DND-41 (cell line): Measurements from ENCODE around the gene PAK3.

ENCODE experiments used
- ATAC-seq: fragments of 200-7000 bp; cut with Tn5 transposase; 3 replicates; pipeline ENCODE4 v1.9.1; 2021; ENCODE audit warnings: low read depth; ENCODE audit not compliant: insufficient read depth
- DNase-seq: peaks from one replicate; pipeline ENCODE4 v3.0.0-alpha.2; 2020
- H2AFZ ChIP-seq: 2 replicates; pipeline ENCODE4 v1.6.0; 2012; ENCODE audit warnings: low read depth, low read length
- H3K27ac ChIP-seq: 2 replicates; pipeline ENCODE4 v1.5.1; 2012; ENCODE audit warnings: low read length, inconsistent platforms
- H3K27me3 ChIP-seq: fragments of 200-600 bp; sonication (generic); 2 replicates; pipeline ENCODE4 v1.6.0; 2012; ENCODE audit warnings: low read length, mild to moderate bottlenecking, inconsistent platforms; ENCODE audit not compliant: insufficient read depth, poor library complexity
- H3K36me3 ChIP-seq: 2 replicates; pipeline ENCODE4 v1.5.1; 2012; ENCODE audit warnings: low read length, inconsistent platforms; ENCODE audit not compliant: insufficient read depth
- H3K4me1 ChIP-seq: 2 replicates; pipeline ENCODE4 v1.5.1; 2012; ENCODE audit warnings: mild to moderate bottlenecking, low read length; ENCODE audit not compliant: insufficient read depth
- H3K4me2 ChIP-seq: 2 replicates; pipeline ENCODE4 v1.6.0; 2012; ENCODE audit warnings: mild to moderate bottlenecking, moderate library complexity, low read length, inconsistent platforms; ENCODE audit not compliant: insufficient read depth
- H3K4me3 ChIP-seq, 2 experiments: fragments of 200-600 bp in 1 of 2; shearing (Covaris generic) in 1 of 2; 2 replicates each; pipeline ENCODE4 v1.5.1; 2012 to 2016; ENCODE audit warnings: inconsistent platforms in 2 of 2, low read length in 2 of 2, mild to moderate bottlenecking in 2 of 2, low read depth in 1 of 2, moderate library complexity in 1 of 2
- H3K79me2 ChIP-seq: 2 replicates; pipeline ENCODE4 v1.6.0; 2012; ENCODE audit warnings: low read length, inconsistent platforms; ENCODE audit not compliant: insufficient read depth
- H3K9ac ChIP-seq: 2 replicates; pipeline ENCODE4 v1.6.0; 2012; ENCODE audit warnings: low read depth, mild to moderate bottlenecking, inconsistent platforms, low read length, moderate library complexity
- H3K9me3 ChIP-seq: 2 replicates; pipeline ENCODE4 v1.5.1; 2012; ENCODE audit warnings: low read length, moderate library complexity, mild to moderate bottlenecking, inconsistent platforms; ENCODE audit not compliant: insufficient read depth, severe bottlenecking
- H4K20me1 ChIP-seq: 2 replicates; pipeline ENCODE4 v1.6.0; 2012; ENCODE audit warnings: low read length; ENCODE audit not compliant: insufficient read depth
- CTCF ChIP-seq: IDR thresholded peaks from 2 replicates; pipeline ENCODE4 v1.5.1; 2012; ENCODE audit warnings: borderline replicate concordance, low read length, moderate library complexity, mild to moderate bottlenecking; ENCODE audit not compliant: poor library complexity, severe bottlenecking; ENCODE audit errors: extremely low read depth
- EZH2 ChIP-seq: IDR thresholded peaks from 3 replicates; pipeline ENCODE4 v1.6.1; 2012; ENCODE audit warnings: borderline replicate concordance, low read depth, mild to moderate bottlenecking, moderate library complexity, low read length, inconsistent platforms; ENCODE audit not compliant: severe bottlenecking

PAK3 gene

DNA sequence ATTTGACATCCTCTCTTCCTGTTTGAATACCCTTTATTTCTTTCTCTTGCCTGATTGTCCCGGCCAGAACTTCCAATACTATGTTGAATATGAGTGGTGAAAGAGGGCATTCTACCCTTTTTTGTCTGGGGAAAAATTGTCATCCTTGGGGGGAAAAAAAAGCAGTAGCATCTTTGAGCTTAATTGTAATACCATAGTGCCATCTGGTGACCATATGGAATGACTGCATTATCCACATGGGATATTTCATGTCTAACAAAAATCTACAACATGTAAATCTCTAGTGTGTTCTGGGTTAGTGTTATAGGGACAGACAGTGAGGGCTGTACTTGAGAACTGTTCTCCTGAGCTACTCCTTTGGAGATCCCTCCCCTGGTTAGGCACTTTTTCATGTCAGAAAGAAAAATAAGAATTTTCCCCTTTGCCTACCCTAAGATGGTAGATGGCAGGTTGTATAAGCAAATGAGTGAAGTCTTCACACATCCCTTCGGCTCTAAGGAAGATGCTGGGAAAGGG, 148.3 kb downstream of the PAK3 start:
- Histone ChIP-seq H3K4me3 (no peak overlapping the region), H3K9me3 (no peaks in the 10 kb centered on the region), H2AFZ (no peak overlapping the region), H3K27me3 (no peaks in the 10 kb centered on the region), H3K4me2 (no peak overlapping the region), H3K9ac (no peak overlapping the region), H3K4me1 (no peaks in the 10 kb centered on the region), H4K20me1 (no peaks in the 10 kb centered on the region), H3K27ac (no peak overlapping the region), H3K79me2 (no peaks in the 10 kb centered on the region), H3K36me3 (no peaks in the 10 kb centered on the region)
- no peak for TF ChIP-seq EZH2
- peak; percentile 64 for TF ChIP-seq CTCF
- DNase-seq (no peak), ATAC-seq (no peak; the same call in 2 of the 3 replicates)

DNA sequence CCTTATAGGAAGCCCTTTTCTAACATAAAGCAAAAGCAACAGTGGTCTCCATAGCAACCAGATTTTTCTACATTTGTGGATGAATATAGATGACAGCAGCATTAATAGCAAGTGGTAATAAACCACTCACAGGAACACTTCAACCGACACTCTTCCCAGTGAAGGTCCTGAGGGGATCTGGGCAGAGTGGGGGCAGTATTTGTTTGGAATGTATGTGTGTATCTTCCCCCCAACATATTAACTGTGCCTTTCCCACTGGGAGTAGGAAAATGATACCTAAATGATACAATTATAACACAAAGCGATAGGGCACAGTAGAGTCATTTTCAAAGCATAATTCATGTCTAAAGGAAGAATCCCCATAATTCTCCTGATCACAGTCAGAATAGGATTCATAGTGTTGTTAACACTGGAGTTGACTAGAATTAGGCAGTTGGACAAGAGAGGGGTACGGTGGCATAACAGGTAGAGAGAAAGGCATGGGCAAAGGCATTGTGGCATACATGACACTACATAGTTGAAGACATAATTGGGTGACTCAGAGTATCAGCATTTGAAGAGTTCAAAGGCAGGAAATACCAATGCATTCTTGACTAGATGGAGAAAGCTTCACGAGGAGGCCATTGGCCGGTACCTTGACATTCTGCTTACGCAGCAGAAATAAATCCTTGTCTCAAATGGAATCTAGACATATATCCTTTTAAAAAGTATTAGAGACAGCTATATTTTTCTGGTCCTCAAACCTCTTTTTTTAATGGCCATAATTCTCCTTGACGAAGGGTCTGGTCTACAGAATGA, 159.1 kb downstream of the PAK3 start:
- H3K9ac ChIP-seq: no peak overlapping the region
- DNase-seq (no peak), ATAC-seq (no peak)
- no peak overlapping the region for H3K4me2 ChIP-seq
- H3K79me2 ChIP-seq: no peaks in the 10 kb centered on the region
- no peaks in the 10 kb centered on the region for H4K20me1 ChIP-seq
- TF ChIP-seq EZH2 (no peak), CTCF (no peak)
- H3K9me3 ChIP-seq: no peaks in the 10 kb centered on the region
- H3K27me3 ChIP-seq: no peaks in the 10 kb centered on the region
- no peak overlapping the region for H3K4me3 ChIP-seq
- no peak overlapping the region for H3K27ac ChIP-seq
- no peaks in the 10 kb centered on the region for H3K36me3 ChIP-seq
- no peak overlapping the region for H2AFZ ChIP-seq
- H3K4me1 ChIP-seq: no peaks in the 10 kb centered on the region

DNA sequence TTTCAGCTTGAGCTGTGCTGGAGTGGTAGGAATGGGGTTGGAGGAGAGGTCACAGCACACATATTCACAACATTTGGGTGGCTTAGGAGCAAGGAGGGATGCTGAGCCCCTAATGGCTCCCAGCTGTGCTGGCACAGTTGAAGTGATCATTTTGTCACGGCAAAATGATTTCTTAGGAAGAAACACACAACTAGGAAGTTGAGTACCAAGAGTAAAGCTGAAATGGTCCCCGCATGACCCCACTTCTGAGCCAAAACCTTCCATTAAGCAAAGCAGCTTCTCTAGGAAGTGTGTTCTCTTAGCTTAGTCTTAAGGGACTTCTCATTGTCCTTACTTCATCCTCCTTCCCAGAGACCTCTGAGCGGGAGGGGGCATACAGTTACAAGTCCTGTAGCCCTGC, 161.7 kb downstream of the PAK3 start:
- H2AFZ ChIP-seq: no peak overlapping the region
- no peaks in the 10 kb centered on the region for H3K79me2 ChIP-seq
- DNase-seq: no peak

More for the DNA sequence above, 161.7 kb downstream of the PAK3 start:
- Histone ChIP-seq H3K4me3 (no peak overlapping the region), H3K4me1 (no peaks in the 10 kb centered on the region), H4K20me1 (no peaks in the 10 kb centered on the region), H3K27me3 (no peaks in the 10 kb centered on the region), H3K9ac (no peak overlapping the region), H3K27ac (no peak overlapping the region), H3K36me3 (no peaks in the 10 kb centered on the region), H3K9me3 (no peaks in the 10 kb centered on the region), H3K4me2 (no peak overlapping the region)
- no peak for TF ChIP-seq EZH2
- no peak for TF ChIP-seq CTCF
- ATAC-seq: no peak
